H54 (cell line): ENCODE results near the gene PGM2L1.
A peak's percentile ranks its signal among the peaks of the same experiment; 100 is the strongest.
"Not testable (repeated sequence)": the region's sequence is repeated elsewhere in the genome, so short reads cannot be mapped to it uniquely, and the experiment has no call there.

Experiments used
- DNase-seq: peaks from one replicate; pipeline ENCODE4 v3.0.0; 2011; ENCODE audit warnings: low spot score, mixed read lengths; ENCODE audit not compliant: insufficient read length
- FAIRE-seq: peaks from 3 replicates; lab custom pipeline; 2011; peaks lifted over from hg19 to GRCh38; lab: Jason Lieb, UNC
- POLR2A ChIP-seq: IDR thresholded peaks from 2 replicates; pipeline ENCODE4 v1.6.1; 2011; ENCODE audit warnings: low read depth, mild to moderate bottlenecking, low read length

The PGM2L1 gene

GRCh38 chr11:74417860-74418508, 19.8 kb upstream of the PGM2L1 start:
- FAIRE-seq (no peak), DNase-seq (no peak)
- no peak for TF ChIP-seq POLR2A

GRCh38 chr11:74417379-74417804, 19.2 kb upstream of the PGM2L1 start:
- no peak for DNase-seq
- no peak for FAIRE-seq
- no peak for TF ChIP-seq POLR2A

- not testable (repeated sequence) for FAIRE-seq, DNase-seq
These were observed 18.7 kb upstream of the PGM2L1 start for GRCh38 chr11:74416974-74417373.

DNA sequence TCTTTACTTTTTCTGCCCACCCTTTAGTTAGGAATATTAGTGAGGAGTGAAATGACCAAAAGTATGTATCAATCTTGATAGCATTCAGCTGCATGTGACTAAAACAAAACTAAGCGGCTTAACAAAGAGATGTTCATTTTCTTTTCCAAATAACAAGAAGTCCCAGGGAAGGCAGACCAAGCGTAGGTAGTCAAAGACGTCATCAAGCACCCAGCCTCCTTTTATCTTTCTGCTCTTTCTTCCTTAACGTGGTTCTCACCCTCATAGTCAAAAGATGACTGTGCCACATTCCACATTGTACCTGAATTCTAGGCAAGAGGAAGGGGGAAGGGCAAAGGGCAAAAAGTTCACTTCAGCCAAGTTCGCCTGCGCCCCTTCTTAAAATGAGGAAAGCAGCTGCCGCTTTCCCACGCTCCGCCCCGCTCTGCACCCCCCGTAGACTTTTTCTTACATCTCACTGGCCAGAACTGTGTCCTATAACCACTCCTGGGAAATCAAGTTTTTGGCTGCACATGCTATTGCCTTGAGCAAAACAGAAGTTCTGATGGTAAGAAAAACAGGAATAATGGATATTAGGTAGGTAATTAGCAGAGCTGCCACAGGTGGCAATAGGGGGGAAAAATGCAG, 14.6 kb upstream of the PGM2L1 start:
- FAIRE-seq (no peak), DNase-seq (no peak)
- TF ChIP-seq POLR2A = no peak

DNA sequence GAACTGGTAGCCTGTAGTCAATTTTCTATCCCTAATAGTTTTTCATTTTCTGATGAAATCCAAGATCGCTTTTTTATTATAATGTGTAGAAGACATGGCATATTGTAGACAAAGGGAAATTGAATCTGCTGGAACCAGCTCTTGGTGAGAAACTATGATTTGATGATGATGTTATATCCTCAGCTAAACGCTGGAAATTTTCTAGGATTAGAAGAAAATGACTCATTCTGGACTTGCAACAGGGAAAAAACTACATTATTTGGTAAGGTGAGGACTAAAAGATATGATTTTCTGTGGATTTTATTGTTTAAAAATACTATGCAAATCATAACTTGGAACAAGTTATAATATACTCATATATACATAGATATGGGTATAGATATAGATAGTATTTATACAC, 14.1 kb upstream of the PGM2L1 start:
- FAIRE-seq (no peak), DNase-seq (no peak)
- no peak for TF ChIP-seq POLR2A

- TF ChIP-seq POLR2A = no peak
- no peak for FAIRE-seq
- no peak for DNase-seq
These were observed 11.4 kb upstream of the PGM2L1 start for GRCh38 chr11:74409633-74410032.

- FAIRE-seq (no peak), DNase-seq (no peak)
- no peak for TF ChIP-seq POLR2A
These were observed 5.5 kb upstream of the PGM2L1 start for GRCh38 chr11:74403607-74404321.

DNA sequence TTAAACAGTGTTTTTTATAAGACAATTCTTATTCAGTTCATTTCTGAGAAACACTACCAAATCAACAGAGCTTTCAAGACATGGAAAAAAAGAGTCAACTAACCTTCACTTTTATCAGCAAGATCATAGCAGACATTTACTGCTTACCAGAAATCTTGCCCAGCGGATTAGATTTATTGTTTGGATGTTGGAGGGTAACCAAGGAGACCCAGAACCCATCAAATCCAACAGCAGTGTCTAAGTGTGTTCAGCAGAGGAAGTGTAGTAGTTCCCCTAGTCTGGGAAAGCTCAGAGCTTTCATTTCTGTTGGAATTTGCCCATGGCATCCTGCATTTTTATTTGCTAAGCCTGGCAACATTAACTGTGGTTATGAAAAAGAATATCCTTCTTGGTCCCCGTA, 2.4 kb upstream of the PGM2L1 start:
- FAIRE-seq (no peak), DNase-seq (no peak)
- TF ChIP-seq POLR2A = no peak

- no peak for TF ChIP-seq POLR2A
- peak; percentile 5 for DNase-seq
- FAIRE-seq = no peak
These were observed 561 bp downstream of the PGM2L1 start for GRCh38 chr11:74397501-74398243.

DNA sequence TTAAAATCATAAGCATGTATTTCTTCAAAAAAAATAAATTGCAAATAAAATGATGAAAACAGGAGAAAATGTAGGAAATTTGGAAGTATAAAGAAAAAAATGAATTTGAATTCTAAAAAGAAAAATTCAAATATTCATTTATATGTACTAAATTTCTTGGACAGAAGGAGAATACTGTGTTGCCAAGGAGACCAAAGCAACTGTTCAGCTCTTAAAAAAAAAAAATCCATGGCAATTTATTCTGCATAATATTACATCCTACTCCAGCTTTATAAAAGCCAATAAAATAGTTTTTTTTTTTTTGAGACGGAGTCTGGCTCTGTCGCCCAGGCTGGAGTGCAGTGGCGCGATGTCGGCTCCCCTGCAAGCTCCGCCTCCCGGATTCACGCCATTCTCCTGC, 6.0 kb downstream of the PGM2L1 start:
- no peak for DNase-seq
- no peak for FAIRE-seq

DNA sequence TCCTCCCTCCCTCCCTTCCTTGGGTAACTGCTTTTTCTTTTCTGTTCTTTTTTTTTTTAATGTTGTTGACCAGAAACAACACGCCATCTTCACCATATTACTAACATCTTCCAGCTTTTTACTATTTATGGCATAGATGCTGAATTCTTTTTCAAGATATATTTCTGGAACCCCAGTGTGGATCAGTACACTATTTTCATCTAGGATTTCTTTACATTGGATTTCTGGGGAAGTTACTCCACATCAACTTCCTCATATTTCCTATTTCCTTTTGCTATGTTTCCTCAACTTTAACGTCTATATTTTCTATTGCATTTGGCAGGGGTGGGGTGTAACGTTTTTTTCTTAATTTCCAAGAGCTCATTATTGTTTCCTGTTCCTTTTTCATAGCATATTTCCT, 7.0 kb downstream of the PGM2L1 start:
- FAIRE-seq (no peak), DNase-seq (no peak)
- no peak for TF ChIP-seq POLR2A

More for the DNA sequence above, 6.0 kb downstream of the PGM2L1 start:
- no peak for TF ChIP-seq POLR2A

GRCh38 chr11:74390697-74391096, 7.5 kb downstream of the PGM2L1 start:
- DNase-seq (no peak), FAIRE-seq (peak; percentile 48)
- TF ChIP-seq POLR2A = no peak

- DNase-seq (no peak), FAIRE-seq (peak; percentile 89)
- TF ChIP-seq POLR2A = no peak
These were observed 9.4 kb downstream of the PGM2L1 start for GRCh38 chr11:74388678-74389327.

DNA sequence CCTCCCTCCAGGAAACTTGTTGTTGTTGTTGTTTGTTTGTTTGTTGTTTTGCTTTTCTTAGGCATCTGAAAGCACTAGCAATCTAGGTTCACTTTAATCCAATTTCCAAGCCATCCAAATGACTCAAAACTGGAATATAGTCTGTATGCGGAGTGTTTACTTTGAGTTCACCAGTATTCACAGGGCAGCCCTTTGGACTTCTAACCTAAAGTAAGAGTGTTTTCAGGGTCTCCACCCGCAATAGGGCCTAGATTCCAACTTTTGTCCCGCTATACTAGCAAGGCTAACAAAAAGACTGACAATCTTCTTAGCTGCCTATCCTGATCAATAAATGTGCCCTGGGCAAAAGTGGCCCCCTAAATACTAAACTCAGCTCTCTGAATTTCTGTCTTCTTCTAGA, 13.6 kb downstream of the PGM2L1 start:
- no peak for DNase-seq
- no peak for FAIRE-seq
- no peak for TF ChIP-seq POLR2A
